Measurements from ENCODE around the gene INHBB. TPM values are rescaled to one million over a fixed set of nuclear protein-coding genes. Genes with fewer than 3 reads are reported as not detected.

INHBB gene
- polyA plus RNA-seq, 3 donors, result 0.08 TPM; not detected in 2

DNA sequence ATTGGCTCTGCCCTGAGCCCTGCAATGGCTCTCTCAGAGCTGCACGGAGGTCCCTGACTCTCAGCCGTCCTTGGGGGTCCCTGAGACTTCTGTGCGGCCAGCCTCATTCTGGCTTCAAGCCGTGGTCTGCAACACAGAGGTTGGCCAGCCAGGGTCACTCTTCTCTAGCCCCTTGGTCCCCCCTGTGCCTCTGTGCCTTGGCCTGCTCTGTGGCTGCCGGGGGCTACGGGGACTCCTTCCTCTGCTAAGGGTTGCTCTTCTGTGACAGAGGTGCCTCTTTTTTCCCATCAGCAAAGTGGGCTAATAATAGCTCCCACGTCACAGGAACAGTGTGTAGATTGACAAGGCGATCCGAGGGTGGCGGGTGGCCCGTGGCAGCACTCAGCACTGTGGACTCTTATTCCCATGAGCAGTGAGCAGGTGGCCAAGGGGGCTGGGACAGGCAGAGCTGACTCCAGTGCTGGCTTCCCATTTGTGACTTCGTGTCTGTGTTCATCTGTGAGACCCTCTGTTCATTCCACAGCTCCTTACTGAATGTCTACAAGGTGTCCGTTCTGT, 19.4 kb downstream of the INHBB start:
- no peak overlapping the region for H3K4me2 ChIP-seq (replicated peaks; ENCODE audit: extremely low read depth, low read length, poor library complexity, severe bottlenecking)
- no peak for DNase-seq

DNA sequence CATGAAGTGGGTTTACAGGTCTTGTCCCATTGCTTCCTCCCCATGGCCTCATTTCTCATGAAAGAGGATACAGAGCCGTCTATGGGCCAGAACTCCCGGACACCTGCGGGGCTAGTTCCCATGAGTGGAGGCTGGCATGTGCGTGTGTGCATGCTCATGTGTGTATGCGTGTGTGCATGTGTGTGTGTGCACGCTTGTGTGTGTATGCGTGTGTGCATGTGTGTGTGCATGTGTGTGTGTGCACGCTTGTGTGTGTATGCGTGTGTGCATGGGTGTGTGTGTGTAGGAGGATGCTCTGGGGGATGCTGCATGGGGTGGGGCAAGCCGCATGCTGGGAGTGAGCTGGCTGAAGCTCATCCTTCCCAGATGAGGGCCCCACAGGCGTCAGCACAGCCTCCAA, 20.8 kb downstream of the INHBB start:
- H3K4me3 Mint-ChIP-seq, result no peak overlapping the region
- Histone ChIP-seq H3K9me3 (replicated peaks in 1 of 2; ENCODE audit: control insufficient read depth in 1 of 2, insufficient read depth in 1 of 2, low read length in 2 of 2) (no peaks in the 10 kb centered on the region), H3K4me1 (ENCODE audit: control insufficient read depth in 1 of 2, insufficient read depth in 2 of 2, low read length in 2 of 2) (no peaks in the 10 kb centered on the region), H3K4me3 (replicated peaks in 1 of 3; ENCODE audit: low read depth in 2 of 3, low read length in 3 of 3) (no peak overlapping the region), H3K27me3 (ENCODE audit: control insufficient read depth in 2 of 2, insufficient read depth in 2 of 2, low read length in 2 of 2) (no peaks in the 10 kb centered on the region), H2AFZ (ENCODE audit: insufficient read depth, low read depth, low read length, poor library complexity, severe bottlenecking) (no peak overlapping the region), H3K79me2 (ENCODE audit: insufficient read depth, low read length) (no peaks in the 10 kb centered on the region), H3K4me2 (replicated peaks; ENCODE audit: extremely low read depth, low read length, poor library complexity, severe bottlenecking) (no peak overlapping the region), H3K9ac (ENCODE audit: insufficient read depth, low read length, poor library complexity, severe bottlenecking) (no peak overlapping the region), H3K27ac (ENCODE audit: low read depth in 1 of 2, low read length in 2 of 2) (no peak overlapping the region), H4K20me1 (ENCODE audit: insufficient read depth, low read length) (no peaks in the 10 kb centered on the region), H3K36me3 (replicated peaks in 1 of 2; ENCODE audit: control insufficient read depth in 1 of 2, insufficient read depth in 2 of 2, low read length in 2 of 2) (no peaks in the 10 kb centered on the region)
- no peak overlapping the region for H3K27ac Mint-ChIP-seq
- intact Hi-C loops (cut with micrococcal nuclease), result no loop called here
- no peaks in the 10 kb centered on the region for H3K9me3 Mint-ChIP-seq
- no peaks in the 10 kb centered on the region for H3K36me3 Mint-ChIP-seq
- H3K4me1 Mint-ChIP-seq, result no peaks in the 10 kb centered on the region
- peaks cover 2 to 11% (median 3%) of the 10 kb centered on the region in 3 donors for H3K27me3 Mint-ChIP-seq (ENCODE audit: low read depth in 3 of 3)
- DNase-seq, result no peak
- TF ChIP-seq, protein P1, sequence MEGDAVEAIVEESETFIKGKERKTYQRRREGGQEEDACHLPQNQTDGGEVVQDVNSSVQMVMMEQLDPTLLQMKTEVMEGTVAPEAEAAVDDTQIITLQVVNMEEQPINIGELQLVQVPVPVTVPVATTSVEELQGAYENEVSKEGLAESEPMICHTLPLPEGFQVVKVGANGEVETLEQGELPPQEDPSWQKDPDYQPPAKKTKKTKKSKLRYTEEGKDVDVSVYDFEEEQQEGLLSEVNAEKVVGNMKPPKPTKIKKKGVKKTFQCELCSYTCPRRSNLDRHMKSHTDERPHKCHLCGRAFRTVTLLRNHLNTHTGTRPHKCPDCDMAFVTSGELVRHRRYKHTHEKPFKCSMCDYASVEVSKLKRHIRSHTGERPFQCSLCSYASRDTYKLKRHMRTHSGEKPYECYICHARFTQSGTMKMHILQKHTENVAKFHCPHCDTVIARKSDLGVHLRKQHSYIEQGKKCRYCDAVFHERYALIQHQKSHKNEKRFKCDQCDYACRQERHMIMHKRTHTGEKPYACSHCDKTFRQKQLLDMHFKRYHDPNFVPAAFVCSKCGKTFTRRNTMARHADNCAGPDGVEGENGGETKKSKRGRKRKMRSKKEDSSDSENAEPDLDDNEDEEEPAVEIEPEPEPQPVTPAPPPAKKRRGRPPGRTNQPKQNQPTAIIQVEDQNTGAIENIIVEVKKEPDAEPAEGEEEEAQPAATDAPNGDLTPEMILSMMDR (IDR thresholded peaks at IDR 0.05), result no peak
- 92% methylated on average over 8 of the region's 11 CpGs for WGBS (ENCODE audit: insufficient coverage)

More for the DNA sequence above, 19.4 kb downstream of the INHBB start:
- WGBS (ENCODE audit: insufficient coverage), result 82% methylated on average over 11 of the region's 13 CpGs
- Histone ChIP-seq H3K4me1 (ENCODE audit: control insufficient read depth in 1 of 2, insufficient read depth in 2 of 2, low read length in 2 of 2) (no peaks in the 10 kb centered on the region), H3K4me3 (replicated peaks in 1 of 3; ENCODE audit: low read depth in 2 of 3, low read length in 3 of 3) (no peak overlapping the region), H3K9me3 (replicated peaks in 1 of 2; ENCODE audit: control insufficient read depth in 1 of 2, insufficient read depth in 1 of 2, low read length in 2 of 2) (no peaks in the 10 kb centered on the region), H3K27me3 (ENCODE audit: control insufficient read depth in 2 of 2, insufficient read depth in 2 of 2, low read length in 2 of 2) (no peaks in the 10 kb centered on the region), H3K79me2 (ENCODE audit: insufficient read depth, low read length) (no peaks in the 10 kb centered on the region), H4K20me1 (ENCODE audit: insufficient read depth, low read length) (no peaks in the 10 kb centered on the region), H2AFZ (ENCODE audit: insufficient read depth, low read depth, low read length, poor library complexity, severe bottlenecking) (no peak overlapping the region), H3K9ac (ENCODE audit: insufficient read depth, low read length, poor library complexity, severe bottlenecking) (no peak overlapping the region), H3K27ac (ENCODE audit: low read depth in 1 of 2, low read length in 2 of 2) (no peak overlapping the region), H3K36me3 (replicated peaks in 1 of 2; ENCODE audit: control insufficient read depth in 1 of 2, insufficient read depth in 2 of 2, low read length in 2 of 2) (no peaks in the 10 kb centered on the region)
- Mint-ChIP-seq H3K27me3 (ENCODE audit: low read depth in 3 of 3) (peaks cover 2 to 7% (median 3%) of the 10 kb centered on the region in 3 donors), H3K36me3 (no peaks in the 10 kb centered on the region), H3K4me3 (no peak overlapping the region), H3K4me1 (no peaks in the 10 kb centered on the region), H3K27ac (no peak overlapping the region), H3K9me3 (no peaks in the 10 kb centered on the region)
- intact Hi-C loops (cut with micrococcal nuclease), result no loop called here
- TF ChIP-seq, protein P1 (IDR thresholded peaks at IDR 0.05), result no peak

Measured in CD14-positive monocyte (primary cell).